ENCODE data around the gene SIRPB2. TPM values are rescaled to one million over a fixed set of nuclear protein-coding genes. Genes with fewer than 3 reads are reported as not detected.
"Not testable (repeated sequence)": the region's sequence is repeated elsewhere in the genome, so short reads cannot be mapped to it uniquely, and the experiment has no call there.

SIRPB2 gene
- total RNA-seq, 1 donor from 2014 or later = 3.2 TPM

DNA sequence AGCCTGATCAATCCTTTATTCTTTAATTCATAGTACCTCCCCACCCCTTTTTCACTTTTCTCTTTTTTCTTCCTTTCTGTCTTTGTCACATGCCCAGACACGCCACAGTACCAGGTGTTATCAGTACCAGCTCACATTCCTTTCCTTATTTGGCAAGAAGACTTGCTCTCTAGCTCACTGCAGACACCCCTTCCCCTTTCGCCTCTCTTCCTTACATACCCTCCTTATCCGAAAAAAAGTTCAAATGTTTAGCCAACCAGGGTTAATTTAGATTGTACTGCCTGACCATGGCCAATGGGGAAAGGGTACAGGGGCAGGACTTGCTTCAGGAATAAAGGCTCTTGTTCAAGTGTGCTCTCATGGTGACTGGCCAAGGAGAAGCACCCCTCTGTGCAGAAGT, 9.3 kb upstream of the SIRPB2 start:
- no peak for TF ChIP-seq CTCF (IDR thresholded peaks at IDR 0.05; ENCODE audit: borderline replicate concordance)

DNA sequence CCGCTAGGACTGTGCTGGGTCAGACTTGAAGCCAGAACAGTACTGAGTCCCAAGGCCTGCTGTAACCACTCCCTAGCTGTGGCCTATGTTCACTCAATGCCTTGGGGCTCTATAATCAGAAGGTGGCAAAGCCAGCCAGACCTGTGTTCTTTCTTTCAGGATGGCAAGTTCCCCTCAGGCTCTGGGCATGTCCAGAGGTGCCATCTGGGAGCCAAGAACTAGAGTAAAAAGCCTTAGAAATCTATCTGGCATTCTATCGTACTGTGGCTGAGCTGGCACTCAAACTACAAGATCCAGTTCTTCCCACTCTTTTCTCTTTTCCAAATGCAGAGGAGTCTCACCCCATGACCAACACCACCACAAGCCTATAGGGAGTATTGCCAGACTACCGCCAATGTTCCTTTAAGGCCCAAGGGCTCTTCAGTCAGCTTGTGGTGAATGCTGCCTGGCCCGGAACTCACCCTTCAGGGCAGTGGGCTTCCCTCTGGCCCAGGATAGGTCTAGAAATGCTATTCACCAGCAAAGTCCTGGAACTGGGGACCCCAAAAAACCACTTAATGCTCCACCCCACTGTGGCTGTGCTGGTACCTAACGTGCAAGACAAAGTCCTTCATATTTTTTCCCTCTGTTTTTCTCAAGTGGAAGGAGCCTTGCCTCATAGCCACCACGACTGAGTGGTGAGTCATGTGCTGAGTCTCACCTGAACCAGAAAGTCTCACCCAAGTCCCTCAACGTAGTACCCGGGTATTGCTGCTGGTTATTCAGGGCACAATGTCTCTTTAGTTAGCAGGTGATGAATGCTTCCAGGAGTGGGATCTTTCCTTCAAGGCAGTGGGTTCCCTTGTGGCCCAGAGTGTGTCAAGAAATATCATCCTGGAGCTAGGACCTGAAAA, 8.6 kb upstream of the SIRPB2 start:
- intact Hi-C loops (cut with micrococcal nuclease) = no loop called here
- Histone ChIP-seq H3K4me1 (no peaks in the 10 kb centered on the region), H3K36me3 (no peaks in the 10 kb centered on the region), H3K27me3 (ENCODE audit: low read depth) (peaks cover 32% of the 10 kb centered on the region), H3K27ac (replicated peaks) (no peak overlapping the region), H3K9me3 (replicated peaks) (peaks cover 17% of the 10 kb centered on the region), H3K4me3 (no peak overlapping the region)
- DNase-seq = no peak
- no peak for TF ChIP-seq CTCF (IDR thresholded peaks at IDR 0.05; ENCODE audit: borderline replicate concordance)

More for the DNA sequence above, 9.3 kb upstream of the SIRPB2 start:
- Histone ChIP-seq H3K9me3 (replicated peaks) (peaks cover 17% of the 10 kb centered on the region), H3K27me3 (ENCODE audit: low read depth) (peaks cover 38% of the 10 kb centered on the region), H3K4me1 (no peaks in the 10 kb centered on the region), H3K4me3 (no peak overlapping the region), H3K36me3 (no peaks in the 10 kb centered on the region), H3K27ac (replicated peaks) (no peak overlapping the region)
- intact Hi-C loops (cut with micrococcal nuclease) = no loop called here
- DNase-seq = no peak

DNA sequence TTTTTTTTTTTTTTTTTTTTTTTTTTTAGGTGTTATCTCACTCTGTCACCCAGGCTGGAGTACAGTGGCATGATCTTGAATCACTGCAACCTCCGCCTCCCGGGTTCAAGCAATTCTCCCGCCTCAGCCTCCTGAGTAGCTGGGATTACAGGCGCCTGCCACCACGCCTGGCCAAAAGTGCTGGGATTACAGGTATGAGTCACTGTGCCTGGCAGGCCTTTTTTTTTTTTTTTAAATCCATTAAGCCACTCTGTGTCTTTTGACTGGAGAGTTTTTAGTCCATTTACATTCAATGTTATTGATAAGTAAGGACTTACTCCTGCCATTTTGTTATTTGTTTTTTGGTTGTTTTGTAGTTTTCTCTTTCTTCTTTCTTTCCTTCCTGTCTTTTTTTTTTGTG, 6.2 kb upstream of the SIRPB2 start:
- H3K4me3 ChIP-seq, DNase-seq: not testable (repeated sequence)

GRCh38 chr20:1496930-1497329, 5.7 kb upstream of the SIRPB2 start:
- Histone ChIP-seq H3K27me3 (ENCODE audit: low read depth) (peaks cover 31% of the 10 kb centered on the region), H3K27ac (replicated peaks) (no peak overlapping the region), H3K4me1 (peaks cover 4% of the 10 kb centered on the region), H3K36me3 (no peaks in the 10 kb centered on the region), H3K4me3 (no peak overlapping the region), H3K9me3 (replicated peaks) (peaks cover 8% of the 10 kb centered on the region)
- TF ChIP-seq CTCF (IDR thresholded peaks at IDR 0.05; ENCODE audit: borderline replicate concordance) = no peak
- no peak for DNase-seq
- intact Hi-C loops (cut with micrococcal nuclease) = no loop called here

More for the DNA sequence above, 6.2 kb upstream of the SIRPB2 start:
- Histone ChIP-seq H3K9me3 (replicated peaks) (peaks cover 11% of the 10 kb centered on the region), H3K27me3 (ENCODE audit: low read depth) (peaks cover 31% of the 10 kb centered on the region)
- H3K4me1 ChIP-seq; intact Hi-C loops (cut with micrococcal nuclease); H3K27ac ChIP-seq (replicated peaks); H3K36me3 ChIP-seq: not testable (repeated sequence)

DNA sequence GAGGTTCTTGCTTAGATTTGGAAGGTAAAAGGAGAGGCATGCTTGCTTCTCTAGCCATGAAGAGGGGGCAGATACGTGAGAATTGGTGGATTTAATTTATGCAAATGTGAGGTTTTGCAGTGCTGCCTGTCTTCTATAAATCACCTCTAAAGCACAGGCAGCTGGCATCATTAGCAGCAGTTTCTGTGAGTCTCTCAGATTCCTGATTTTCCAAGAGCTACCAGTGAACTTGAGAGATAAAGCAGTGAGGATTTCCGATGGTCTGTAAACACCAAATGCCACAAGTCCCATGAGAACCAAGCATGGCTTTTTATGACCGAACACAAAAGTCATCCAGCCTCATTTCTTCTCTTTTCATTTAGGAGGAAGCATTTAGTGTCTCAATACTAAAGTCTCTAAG, 3.2 kb upstream of the SIRPB2 start:
- H3K27me3 ChIP-seq (ENCODE audit: low read depth) = peaks cover 22% of the 10 kb centered on the region
- no peak overlapping the region for H3K27ac ChIP-seq (replicated peaks)
- no peaks in the 10 kb centered on the region for H3K36me3 ChIP-seq
- TF ChIP-seq CTCF (IDR thresholded peaks at IDR 0.05; ENCODE audit: borderline replicate concordance) = no peak
- intact Hi-C loops (cut with micrococcal nuclease) = no loop called here
- no peak for DNase-seq
- no peak overlapping the region for H3K4me3 ChIP-seq
- peaks cover 8% of the 10 kb centered on the region for H3K9me3 ChIP-seq (replicated peaks)
- peaks cover 6% of the 10 kb centered on the region for H3K4me1 ChIP-seq

- Histone ChIP-seq H3K4me3 (no peak overlapping the region), H3K27me3 (ENCODE audit: low read depth) (peaks cover 17% of the 10 kb centered on the region), H3K36me3 (no peaks in the 10 kb centered on the region), H3K4me1 (peaks cover 6% of the 10 kb centered on the region), H3K27ac (replicated peaks) (no peak overlapping the region), H3K9me3 (replicated peaks) (peaks cover 8% of the 10 kb centered on the region)
- intact Hi-C loops (cut with micrococcal nuclease) = no loop called here
- no peak for TF ChIP-seq CTCF (IDR thresholded peaks at IDR 0.05; ENCODE audit: borderline replicate concordance)
- no peak for DNase-seq
Observed at GRCh38 chr20:1493536-1493935, 2.3 kb upstream of the SIRPB2 start.

Measured in left ventricle myocardium inferior (tissue), 1 donor.